NCI-H748 treated with DMSO at 0.1 percent for 48 hours (cell line): Measurements from ENCODE around the gene YBEY.
A peak's percentile ranks its signal among the peaks of the same experiment; 100 is the strongest.
"Not testable (repeated sequence)": the region's sequence is repeated elsewhere in the genome, so short reads cannot be mapped to it uniquely, and the experiment has no call there.

Experiments used
- DNase-seq: peaks from one replicate; lab custom pipeline; 2025; lab: John Stamatoyannopoulos, UW

Gene YBEY

GRCh38 chr21:46304437-46304836 is 18.3 kb downstream of the YBEY start:
- DNase-seq, result no peak

- DNase-seq, result no peak
Observed at GRCh38 chr21:46304955-46305354, 18.8 kb downstream of the YBEY start.

- no peak for DNase-seq
Observed at GRCh38 chr21:46307625-46308024, 21.5 kb downstream of the YBEY start.

DNA sequence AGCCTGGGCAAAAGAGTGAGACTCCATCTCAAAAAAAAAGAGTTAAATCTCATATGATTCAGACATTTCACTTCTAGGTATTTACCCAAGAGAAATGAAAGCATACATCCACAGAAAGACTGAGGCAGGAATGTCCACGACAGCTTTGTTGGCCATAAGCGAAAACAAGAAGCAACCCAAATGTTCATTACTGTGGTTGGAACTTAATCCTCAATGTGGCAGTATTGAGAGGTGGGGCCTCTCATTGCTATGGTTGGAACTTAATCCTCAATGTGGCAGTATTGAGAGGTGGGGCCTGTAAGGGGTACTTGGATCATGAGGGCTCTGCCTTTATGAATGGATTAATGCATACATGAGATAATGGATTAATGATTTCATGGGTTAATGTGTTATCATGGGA is 22.3 kb downstream of the YBEY start:
- DNase-seq, result no peak

DNA sequence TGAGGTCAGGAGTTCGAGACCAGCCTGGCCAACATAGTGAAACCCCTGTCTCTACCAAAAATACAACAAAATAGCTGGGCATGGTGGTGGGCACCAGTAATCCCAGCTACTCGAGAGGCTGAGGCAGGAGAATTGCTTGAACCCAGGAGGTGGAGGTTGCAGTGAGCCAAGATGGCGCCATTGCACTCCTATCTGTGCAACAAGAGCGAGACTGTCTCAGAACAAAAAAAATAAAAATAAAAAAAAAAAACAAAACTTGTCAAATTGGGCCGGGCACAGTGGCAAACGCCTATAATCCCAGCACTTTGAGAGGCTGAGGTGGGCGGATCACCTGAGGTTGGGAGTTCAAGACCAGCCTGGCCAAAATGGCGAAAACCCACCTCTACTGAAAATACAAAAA is 24.1 kb downstream of the YBEY start:
- not testable (repeated sequence) for DNase-seq

DNA sequence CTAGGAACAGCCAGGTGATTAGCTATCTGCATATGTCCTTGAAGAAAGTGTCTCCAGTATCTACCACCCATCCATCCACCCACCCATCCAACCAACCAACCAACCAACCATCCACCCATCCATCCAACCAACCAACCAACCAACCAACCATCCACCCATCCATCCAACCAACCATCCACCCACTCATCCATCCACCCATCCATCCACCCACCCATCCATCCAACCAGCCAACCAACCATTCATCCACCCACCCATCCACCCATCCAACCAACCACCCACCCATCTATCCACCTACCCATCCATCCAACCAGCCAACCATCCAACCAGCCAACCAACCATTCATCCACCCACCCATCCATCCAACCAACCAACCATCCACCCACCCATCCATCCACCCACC is 25.4 kb downstream of the YBEY start:
- DNase-seq, result no peak

DNA sequence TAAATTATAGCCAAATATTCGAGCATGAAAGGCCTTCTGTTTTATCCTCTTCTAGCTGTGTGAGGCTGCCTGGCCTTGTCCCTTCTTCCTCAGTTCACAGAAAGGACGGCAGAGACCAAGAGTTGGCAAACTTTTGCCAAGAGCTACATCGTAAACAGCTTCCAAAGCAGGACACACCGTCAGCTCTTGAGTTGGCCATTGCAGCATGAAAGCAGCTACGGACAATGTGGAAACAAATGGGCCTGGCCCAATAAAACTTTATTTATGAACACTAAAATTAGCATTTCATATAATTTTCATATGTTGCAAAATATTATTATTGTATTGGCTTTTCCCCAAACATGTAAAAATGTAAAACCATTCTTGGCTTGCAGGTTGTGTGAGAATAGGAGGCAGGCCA is 26.8 kb downstream of the YBEY start:
- DNase-seq, result no peak

- DNase-seq, result no peak
Observed at GRCh38 chr21:46314441-46315020, 28.4 kb downstream of the YBEY start.

DNA sequence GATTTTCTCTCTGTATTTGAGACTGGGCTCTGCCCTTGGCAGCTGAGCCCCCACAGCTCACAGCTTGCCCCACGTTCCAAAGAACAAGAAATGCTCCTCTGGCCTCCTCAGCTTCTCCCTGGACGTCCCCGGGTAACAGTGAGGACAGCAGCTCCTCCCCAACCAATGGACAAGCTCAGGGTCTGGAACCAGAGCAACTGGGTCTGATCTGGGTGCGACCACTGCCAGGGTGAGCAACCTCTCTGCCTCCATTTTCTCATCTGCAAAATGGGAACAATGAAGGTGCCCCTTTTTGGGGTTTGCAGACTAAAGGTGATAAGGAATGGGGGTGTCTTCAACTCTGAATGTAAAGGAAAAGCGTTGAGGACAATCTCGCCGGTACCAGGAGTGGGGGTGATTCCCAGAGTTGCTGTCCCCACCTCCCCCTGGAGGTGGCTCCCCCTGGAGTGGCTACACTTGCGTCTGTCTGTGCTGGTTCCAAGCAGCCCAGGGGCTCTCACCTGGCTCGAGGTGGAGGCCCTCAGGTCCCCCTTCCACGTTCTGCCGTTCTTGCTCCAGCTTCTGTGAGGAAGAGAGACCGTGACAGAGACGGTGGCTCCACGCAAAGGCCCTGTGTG is 30.7 kb downstream of the YBEY start:
- DNase-seq, result no peak

DNA sequence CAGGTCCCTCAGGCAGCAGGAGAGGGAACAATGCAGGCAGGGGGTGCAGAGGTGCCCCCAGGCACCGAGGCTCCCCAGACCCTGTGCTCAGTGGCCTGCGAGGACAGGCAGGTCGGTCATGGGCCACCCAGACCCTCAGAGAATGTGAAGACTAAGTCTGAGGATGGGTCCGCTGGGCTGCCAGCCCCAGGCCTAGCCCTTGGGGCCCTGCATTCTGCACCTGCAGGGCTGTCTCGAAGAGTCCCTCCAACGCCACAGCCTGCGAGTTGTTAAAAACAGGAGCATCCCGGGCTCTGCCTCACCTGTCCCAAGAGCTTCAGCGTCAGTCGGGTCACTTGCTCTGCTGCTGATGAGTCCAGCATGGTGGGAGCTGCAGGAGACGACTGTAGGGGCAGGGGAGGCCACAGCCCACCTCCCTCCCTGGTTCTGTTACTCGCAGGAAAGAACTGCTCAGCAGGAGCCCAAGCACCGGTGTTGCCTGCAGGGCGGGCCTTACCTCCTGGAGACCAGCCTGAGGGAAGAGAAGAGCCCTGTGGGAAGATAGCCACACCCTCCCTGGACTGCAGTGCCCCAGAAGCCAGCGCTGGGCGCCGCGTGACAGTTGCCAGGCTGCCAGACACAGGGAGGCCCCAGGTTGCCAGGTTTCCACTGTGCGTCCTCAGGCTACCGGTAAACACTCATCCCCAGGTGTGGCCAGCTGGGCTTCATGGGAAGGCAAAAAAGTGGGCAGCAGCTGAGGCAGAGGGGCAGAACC is 31.7 kb downstream of the YBEY start:
- DNase-seq, result peak; percentile 68

GRCh38 chr21:46318464-46318845 is 32.3 kb downstream of the YBEY start:
- DNase-seq, result no peak

GRCh38 chr21:46319186-46319585 is 33.0 kb downstream of the YBEY start:
- no peak for DNase-seq

DNA sequence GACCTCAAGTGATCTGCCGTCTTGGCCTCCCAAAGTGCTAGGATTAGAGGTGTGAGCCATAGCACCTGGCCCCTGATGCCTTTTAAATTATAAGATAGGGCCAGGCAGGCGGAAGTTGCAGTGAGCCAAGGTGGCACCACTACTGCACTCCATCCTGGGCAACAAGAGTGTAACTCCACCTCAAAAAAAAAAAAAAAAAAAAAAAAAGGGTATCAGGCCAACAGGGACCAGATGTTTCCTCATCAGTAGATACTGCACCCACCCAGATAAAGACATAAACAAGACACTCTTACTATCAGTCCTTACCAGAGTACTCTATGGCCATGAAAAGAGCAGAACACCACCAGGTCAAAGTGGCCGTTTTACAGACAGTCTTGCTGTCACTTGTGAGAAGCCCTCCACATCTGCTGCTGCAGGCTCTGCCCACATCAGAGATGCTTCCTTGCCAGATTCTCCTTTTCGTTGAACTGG is 34.2 kb downstream of the YBEY start:
- peak; percentile 0 for DNase-seq

GRCh38 chr21:46322351-46323226 is 36.4 kb downstream of the YBEY start:
- peak; percentile 17 for DNase-seq

- no peak for DNase-seq
Observed at GRCh38 chr21:46323227-46323709, 37.1 kb downstream of the YBEY start.

DNA sequence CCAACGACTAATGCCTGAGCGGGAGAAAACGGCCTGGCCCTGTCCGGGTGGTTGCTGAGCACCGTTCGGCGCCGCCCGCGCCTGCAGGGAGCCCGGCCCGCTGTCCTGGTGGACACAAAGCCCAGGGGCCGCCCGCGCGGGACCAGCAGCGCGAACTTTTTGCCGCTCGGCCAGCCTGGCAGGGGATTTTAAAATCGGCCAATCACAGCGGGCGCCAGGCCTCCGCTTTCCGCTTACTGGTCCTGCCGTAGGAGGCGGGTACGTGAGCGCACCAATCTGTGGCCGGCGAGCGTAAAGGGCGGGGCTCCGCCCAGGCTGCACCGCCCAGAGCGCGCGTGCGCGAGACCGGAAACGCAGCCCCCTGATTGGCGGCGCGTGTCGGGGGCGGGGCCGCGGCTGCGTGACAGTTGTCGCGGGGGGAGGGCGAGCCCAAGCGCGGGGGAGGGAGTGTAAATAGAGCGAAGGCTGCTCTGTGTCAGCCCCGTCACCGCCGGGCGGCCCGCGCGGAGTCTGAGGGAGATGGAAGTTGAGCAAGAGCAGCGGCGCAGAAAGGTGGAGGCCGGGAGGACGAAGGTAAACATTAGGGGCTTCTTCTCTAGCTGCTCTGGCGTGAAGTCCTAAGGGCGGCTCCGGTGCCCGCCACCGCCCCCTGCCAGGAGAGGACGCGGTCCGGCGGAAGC is 37.7 kb downstream of the YBEY start, which contains the start of the genes C21orf58 and PCNT:
TSS of gene C21orf58 (minus strand) at position 161 of the 680 bp plus-strand sequence. CDS start 1,132 bp downstream, outside the sequence.
TSS of gene PCNT (plus strand) at position 447 of the 680 bp plus-strand sequence. CDS start at position 520, 73 bp downstream.
- peak; percentile 93 for DNase-seq

- DNase-seq, result peak; percentile 60
Observed at GRCh38 chr21:46324390-46325072, 38.4 kb downstream of the YBEY start.

GRCh38 chr21:46325073-46325912 is 39.2 kb downstream of the YBEY start:
- peak; percentile 14 for DNase-seq

DNA sequence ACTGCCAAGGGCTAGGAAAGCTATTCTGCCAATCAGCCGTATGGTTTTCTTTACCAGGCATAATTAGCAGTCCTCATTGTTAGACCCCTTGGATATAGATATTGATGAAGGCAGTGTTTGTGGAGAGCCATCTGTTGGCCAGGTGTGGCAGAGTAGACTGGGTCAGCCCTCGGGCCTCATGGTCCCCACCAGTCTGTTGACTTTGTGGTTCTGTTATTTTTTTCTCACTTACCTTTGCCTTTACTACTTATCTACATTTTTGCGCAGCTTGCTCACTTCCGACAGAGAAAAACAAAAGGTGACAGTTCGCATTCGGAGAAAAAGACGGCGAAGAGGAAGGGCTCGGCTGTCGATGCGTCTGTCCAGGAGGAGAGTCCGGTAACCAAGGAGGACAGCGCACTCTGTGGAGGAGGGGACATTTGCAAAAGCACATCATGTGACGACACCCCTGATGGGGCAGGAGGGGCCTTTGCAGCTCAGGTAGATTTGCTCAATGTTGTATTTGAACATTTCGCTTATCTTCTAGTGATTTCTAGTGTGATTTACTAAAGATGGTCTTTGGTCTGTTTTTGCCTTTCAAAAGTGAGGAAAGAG is 40.1 kb downstream of the YBEY start:
- DNase-seq, result peak; percentile 31
